HEK293 (cell line): ENCODE results near the gene ZFPM1.
A peak's percentile ranks its signal among the peaks of the same experiment; 100 is the strongest.

Source experiments
- CTCF ChIA-PET: fragments of 350-600 bp; formaldehyde crosslinking; extraction: SDS; loops from one replicate; lab custom pipeline; 2021; ENCODE audit warnings: antibody characterized with exemption; lab: Yijun Ruan, JAX
- POLR2A ChIA-PET: fragments of 300-600 bp; formaldehyde crosslinking; extraction: SDS; loops from one replicate; lab custom pipeline; 2020; ENCODE audit warnings: antibody characterized with exemption, inconsistent platforms; lab: Yijun Ruan, JAX
- H3K27ac ChIP-seq: fragments of 200-500 bp; sonication (Bioruptor generic); 2 replicates; pipeline ENCODE4 v1.5.1; 2014; ENCODE audit warnings: low read depth, low read length, control low read depth, inconsistent platforms; ENCODE audit errors: extremely low read depth
- H3K36me3 ChIP-seq, 2 experiments: fragments of 200-500 bp in 1 of 2; sonication (Bioruptor generic) in 1 of 2; 1 replicate in 1 of 2; 2 replicates in 1 of 2; pipeline ENCODE4 v1.5.1; 2014 to 2017; ENCODE audit warnings: inconsistent platforms in 2 of 2, low read length in 2 of 2; ENCODE audit not compliant: control insufficient read depth in 2 of 2, insufficient read depth in 1 of 2
- H3K4me1 ChIP-seq: fragments of 200-500 bp; sonication (Bioruptor generic); 2 replicates; pipeline ENCODE4 v1.5.1; 2014; ENCODE audit warnings: mild to moderate bottlenecking, low read length, inconsistent platforms; ENCODE audit not compliant: control insufficient read depth, insufficient read depth
- H3K4me3 ChIP-seq: 2 replicates; pipeline ENCODE4 v1.5.1; 2011; ENCODE audit warnings: low read depth, mild to moderate bottlenecking, control low read depth, low read length, moderate library complexity
- H3K9me3 ChIP-seq: fragments of 200-500 bp; sonication (Bioruptor generic); 2 replicates; pipeline ENCODE4 v1.5.1; 2014; ENCODE audit warnings: low read depth, low read length, inconsistent platforms; ENCODE audit not compliant: control insufficient read depth, insufficient read depth
- GFI1B ChIP-seq: fragments of 450-650 bp; formaldehyde crosslinking; IDR thresholded peaks from 2 replicates; pipeline ENCODE4 v1.5.1; 2016; ENCODE audit warnings: missing biosample characterization, missing genetic modification characterization
- MZF1 ChIP-seq: fragments of 450-650 bp; formaldehyde crosslinking; IDR thresholded peaks from 2 replicates; pipeline ENCODE4 v1.5.1; 2017; ENCODE audit warnings: missing biosample characterization, missing genetic modification characterization, borderline replicate concordance
- OVOL3 ChIP-seq: fragments of 450-650 bp; formaldehyde crosslinking; IDR thresholded peaks from 2 replicates; pipeline ENCODE4 v1.5.1; 2016; ENCODE audit warnings: missing biosample characterization, missing genetic modification characterization
- WT1 ChIP-seq: fragments of 450-650 bp; formaldehyde crosslinking; IDR thresholded peaks from 2 replicates; pipeline ENCODE4 v1.5.1; 2016; ENCODE audit warnings: missing biosample characterization, missing genetic modification characterization
- ZNF140 ChIP-seq: fragments of 450-650 bp; formaldehyde crosslinking; IDR thresholded peaks from 2 replicates; pipeline ENCODE4 v1.5.1; 2016; ENCODE audit warnings: missing biosample characterization, missing genetic modification characterization
- ZNF157 ChIP-seq: fragments of 450-650 bp; formaldehyde crosslinking; IDR thresholded peaks from 2 replicates; pipeline ENCODE4 v1.5.1; 2016; ENCODE audit warnings: missing biosample characterization, missing genetic modification characterization
- ZNF174 ChIP-seq: fragments of 450-650 bp; formaldehyde crosslinking; IDR thresholded peaks from 2 replicates; pipeline ENCODE4 v1.5.0; 2017; ENCODE audit warnings: missing biosample characterization, mild to moderate bottlenecking, missing genetic modification characterization
- ZNF19 ChIP-seq: fragments of 450-650 bp; formaldehyde crosslinking; IDR thresholded peaks from 2 replicates; pipeline ENCODE4; 2016; ENCODE audit warnings: missing biosample characterization, missing genetic modification characterization, low read depth
- ZNF274 ChIP-seq, 2 experiments: fragments of 200-500 bp in 1 of 2; fragments of 450-650 bp in 1 of 2; sonication (Bioruptor generic) in 1 of 2; formaldehyde crosslinking in 1 of 2; IDR thresholded peaks; 2 replicates each; pipeline versions ENCODE4 v1.5.1 to v1.6.1; 2014 to 2016; ENCODE audit warnings: borderline replicate concordance in 1 of 2, inconsistent platforms in 1 of 2, low read length in 1 of 2, missing biosample characterization in 1 of 2, missing genetic modification characterization in 1 of 2
- ZNF350 ChIP-seq: fragments of 450-650 bp; formaldehyde crosslinking; IDR thresholded peaks from 2 replicates; pipeline ENCODE4 v1.5.0; 2017; ENCODE audit warnings: missing biosample characterization, mild to moderate bottlenecking, missing genetic modification characterization
- ZNF423 ChIP-seq: fragments of 450-650 bp; formaldehyde crosslinking; IDR thresholded peaks from 2 replicates; pipeline ENCODE4 v1.5.1; 2016; ENCODE audit warnings: missing biosample characterization, missing genetic modification characterization
- ZNF433 ChIP-seq: fragments of 450-650 bp; formaldehyde crosslinking; IDR thresholded peaks from 2 replicates; pipeline ENCODE4 v1.5.1; 2016; ENCODE audit warnings: missing biosample characterization, missing genetic modification characterization, low read depth
- ZNF521 ChIP-seq: fragments of 450-650 bp; formaldehyde crosslinking; IDR thresholded peaks from 2 replicates; pipeline ENCODE4 v1.5.1; 2017; ENCODE audit warnings: missing biosample characterization, mild to moderate bottlenecking, missing genetic modification characterization
- ZNF549 ChIP-seq: fragments of 450-650 bp; IDR thresholded peaks from 2 replicates; pipeline ENCODE4 v1.5.1; 2018; ENCODE audit warnings: missing biosample characterization, missing genetic modification characterization, mild to moderate bottlenecking, inconsistent platforms, moderate library complexity
- ZNF555 ChIP-seq: fragments of 450-650 bp; formaldehyde crosslinking; conservative IDR thresholded peaks from 2 replicates; pipeline ENCODE4 v1.5.1; 2017; ENCODE audit warnings: missing biosample characterization, mild to moderate bottlenecking, missing genetic modification characterization, inconsistent platforms
- ZNF596 ChIP-seq: fragments of 450-650 bp; IDR thresholded peaks from 2 replicates; pipeline ENCODE4 v1.5.0; 2018; ENCODE audit warnings: missing biosample characterization, mild to moderate bottlenecking, missing genetic modification characterization, moderate library complexity
- ZNF777 ChIP-seq: fragments of 450-650 bp; formaldehyde crosslinking; IDR thresholded peaks from 2 replicates; pipeline ENCODE4 v1.5.1; 2017; ENCODE audit warnings: missing biosample characterization, missing genetic modification characterization, borderline replicate concordance
- ZNF792 ChIP-seq: fragments of 450-650 bp; formaldehyde crosslinking; IDR thresholded peaks from 2 replicates; pipeline ENCODE4 v1.5.1; 2016; ENCODE audit warnings: missing biosample characterization, missing genetic modification characterization
- TF ChIP-seq, protein P1 (sequence below): fragments of 450-650 bp; formaldehyde crosslinking; IDR thresholded peaks from 2 replicates; pipeline ENCODE4 v1.5.1; 2016; ENCODE audit warnings: missing biosample characterization, missing genetic modification characterization
- TF ChIP-seq, protein P2 (sequence below): fragments of 450-650 bp; formaldehyde crosslinking; IDR thresholded peaks from 2 replicates; pipeline ENCODE4 v1.5.1; 2016; ENCODE audit warnings: missing biosample characterization, missing genetic modification characterization
- TF ChIP-seq, protein P3 (sequence below): fragments of 450-650 bp; formaldehyde crosslinking; IDR thresholded peaks from 2 replicates; pipeline ENCODE4 v1.5.1; 2016; ENCODE audit warnings: missing biosample characterization, missing genetic modification characterization
- TF ChIP-seq, protein P4 (sequence below): fragments of 450-650 bp; formaldehyde crosslinking; IDR thresholded peaks from 2 replicates; pipeline ENCODE4 v1.5.1; 2016; ENCODE audit warnings: missing biosample characterization, missing genetic modification characterization

ZFPM1 gene

DNA sequence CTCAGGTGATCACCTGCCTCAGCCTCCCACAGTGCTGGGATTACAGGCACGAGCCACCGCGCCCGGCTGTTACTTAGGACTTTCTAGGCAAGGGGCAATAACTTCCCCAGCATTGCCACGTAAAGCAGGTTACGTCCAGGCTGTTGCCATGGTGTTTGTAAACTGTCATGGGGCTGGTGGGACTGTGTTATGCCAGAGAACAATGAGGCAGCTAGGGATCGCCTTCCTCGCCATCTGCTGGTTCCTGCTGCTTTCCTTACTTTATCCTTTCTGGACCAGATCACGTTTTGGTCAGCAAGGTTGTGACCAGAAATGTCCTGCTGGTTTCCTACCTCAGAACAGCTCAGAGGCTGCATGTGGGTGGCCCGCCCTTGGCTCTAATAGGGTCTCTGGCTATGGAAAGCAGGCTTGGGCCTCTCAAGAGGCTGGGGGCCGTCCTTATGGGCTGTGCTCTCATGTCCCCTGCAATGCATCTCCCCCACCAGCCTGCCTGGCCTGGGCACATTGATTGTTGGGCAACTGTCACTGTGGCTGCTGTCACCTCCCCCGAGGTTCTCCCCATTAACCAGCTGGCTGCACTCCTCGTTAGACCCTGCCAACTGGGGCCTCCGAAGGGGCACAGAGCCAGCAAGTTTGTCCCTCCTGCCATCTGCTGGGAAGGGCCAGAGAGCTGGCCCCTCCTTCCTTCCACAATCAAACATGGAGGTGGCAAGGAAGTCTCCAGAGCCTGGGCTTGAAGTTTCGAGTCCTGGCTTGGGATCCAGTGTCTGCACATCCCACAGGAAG lies 88.9 kb downstream of the ZFPM1 start:
- TF ChIP-seq, protein P1, sequence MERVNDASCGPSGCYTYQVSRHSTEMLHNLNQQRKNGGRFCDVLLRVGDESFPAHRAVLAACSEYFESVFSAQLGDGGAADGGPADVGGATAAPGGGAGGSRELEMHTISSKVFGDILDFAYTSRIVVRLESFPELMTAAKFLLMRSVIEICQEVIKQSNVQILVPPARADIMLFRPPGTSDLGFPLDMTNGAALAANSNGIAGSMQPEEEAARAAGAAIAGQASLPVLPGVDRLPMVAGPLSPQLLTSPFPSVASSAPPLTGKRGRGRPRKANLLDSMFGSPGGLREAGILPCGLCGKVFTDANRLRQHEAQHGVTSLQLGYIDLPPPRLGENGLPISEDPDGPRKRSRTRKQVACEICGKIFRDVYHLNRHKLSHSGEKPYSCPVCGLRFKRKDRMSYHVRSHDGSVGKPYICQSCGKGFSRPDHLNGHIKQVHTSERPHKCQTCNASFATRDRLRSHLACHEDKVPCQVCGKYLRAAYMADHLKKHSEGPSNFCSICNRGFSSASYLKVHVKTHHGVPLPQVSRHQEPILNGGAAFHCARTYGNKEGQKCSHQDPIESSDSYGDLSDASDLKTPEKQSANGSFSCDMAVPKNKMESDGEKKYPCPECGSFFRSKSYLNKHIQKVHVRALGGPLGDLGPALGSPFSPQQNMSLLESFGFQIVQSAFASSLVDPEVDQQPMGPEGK (tag by site-specific recombination) = no peak
- no peak for TF ChIP-seq ZNF433 (tag by site-specific recombination)
- TF ChIP-seq ZNF140 = no peak
- TF ChIP-seq, protein P2, sequence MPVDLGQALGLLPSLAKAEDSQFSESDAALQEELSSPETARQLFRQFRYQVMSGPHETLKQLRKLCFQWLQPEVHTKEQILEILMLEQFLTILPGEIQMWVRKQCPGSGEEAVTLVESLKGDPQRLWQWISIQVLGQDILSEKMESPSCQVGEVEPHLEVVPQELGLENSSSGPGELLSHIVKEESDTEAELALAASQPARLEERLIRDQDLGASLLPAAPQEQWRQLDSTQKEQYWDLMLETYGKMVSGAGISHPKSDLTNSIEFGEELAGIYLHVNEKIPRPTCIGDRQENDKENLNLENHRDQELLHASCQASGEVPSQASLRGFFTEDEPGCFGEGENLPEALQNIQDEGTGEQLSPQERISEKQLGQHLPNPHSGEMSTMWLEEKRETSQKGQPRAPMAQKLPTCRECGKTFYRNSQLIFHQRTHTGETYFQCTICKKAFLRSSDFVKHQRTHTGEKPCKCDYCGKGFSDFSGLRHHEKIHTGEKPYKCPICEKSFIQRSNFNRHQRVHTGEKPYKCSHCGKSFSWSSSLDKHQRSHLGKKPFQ (tag by site-specific recombination) = no peak
- no peak for TF ChIP-seq ZNF423 (tag by site-specific recombination)
- TF ChIP-seq WT1 (tag by site-specific recombination) = no peak
- no peak for TF ChIP-seq MZF1
- TF ChIP-seq ZNF792 (tag by site-specific recombination) = no peak
- TF ChIP-seq ZNF274 (IDR thresholded peaks at IDR 0.05; ENCODE audit: low read length) = no peak
- no peak for TF ChIP-seq ZNF274 (tag by site-specific recombination; IDR thresholded peaks at IDR 0.05; ENCODE audit: borderline replicate concordance)
- Histone ChIP-seq H3K36me3 (no peaks in the 10 kb centered on the region), H3K27ac (no peak overlapping the region), H3K4me3 (no peak overlapping the region), H3K9me3 (no peaks in the 10 kb centered on the region), H3K4me1 (no peaks in the 10 kb centered on the region)
- POLR2A ChIA-PET = interaction anchor here (0.6 kb wide), 1 partner anchor 19 kb away, joined by 4 read pairs; no protein-coding TSS in a partner anchor
- CTCF ChIA-PET = interaction anchor here (0.6 to 2.2 kb wide), 2 partner anchors 17 to 20 kb away, joined by 3 to 6 read pairs; no protein-coding TSS in a partner anchor

DNA sequence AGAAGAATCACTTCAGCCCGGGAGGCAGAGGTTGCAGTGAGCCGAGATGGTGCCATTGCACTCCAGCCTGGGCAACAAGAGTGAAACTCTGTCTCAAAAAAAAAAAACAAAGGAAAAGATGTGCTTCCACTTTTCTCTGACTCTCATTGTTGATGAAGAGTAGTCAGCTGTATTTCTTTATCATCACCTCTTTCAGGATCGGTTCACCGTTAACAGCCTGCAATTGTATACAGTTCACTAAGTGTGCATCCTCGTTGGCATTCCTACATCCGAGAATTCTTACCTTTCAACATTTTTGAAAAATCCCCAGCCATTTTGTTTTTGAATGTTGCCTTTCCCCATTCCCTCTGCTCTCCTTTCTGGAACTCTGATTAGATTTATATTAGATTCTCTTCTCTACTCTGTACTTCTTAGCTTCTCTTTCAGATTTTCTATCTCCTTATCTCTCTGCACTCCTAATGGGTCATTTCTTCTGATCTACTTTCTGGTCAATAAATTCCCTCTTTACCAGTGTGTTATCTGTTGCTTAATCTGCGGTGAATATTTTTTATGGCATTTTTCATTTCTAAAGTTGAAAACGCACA lies 90.2 kb downstream of the ZFPM1 start:
- Histone ChIP-seq H3K9me3 (no peaks in the 10 kb centered on the region), H3K36me3 (no peaks in the 10 kb centered on the region), H3K4me3 (no peak overlapping the region), H3K4me1 (no peaks in the 10 kb centered on the region), H3K27ac (no peak overlapping the region)
- ChIA-PET CTCF (interaction anchor here (2.2 kb wide), 1 partner anchor 16 kb away, joined by 6 read pairs; no protein-coding TSS in a partner anchor), POLR2A (interaction anchor here (0.9 kb wide), 1 partner anchor 106 kb away, joined by 5 read pairs; no protein-coding TSS in a partner anchor)
- no peak for TF ChIP-seq ZNF157 (tag by site-specific recombination)
- peak; percentile 39; the same call in 1 of the 2 replicates for TF ChIP-seq ZNF549 (tag by site-specific recombination)
- TF ChIP-seq OVOL3 (tag by site-specific recombination) = no peak
- TF ChIP-seq ZNF19 = no peak
- TF ChIP-seq GFI1B (tag by site-specific recombination) = no peak
- no peak for TF ChIP-seq ZNF596 (tag by site-specific recombination)
- TF ChIP-seq ZNF350 = no peak
- TF ChIP-seq ZNF555 (tag by site-specific recombination) = no peak
- TF ChIP-seq, protein P3, sequence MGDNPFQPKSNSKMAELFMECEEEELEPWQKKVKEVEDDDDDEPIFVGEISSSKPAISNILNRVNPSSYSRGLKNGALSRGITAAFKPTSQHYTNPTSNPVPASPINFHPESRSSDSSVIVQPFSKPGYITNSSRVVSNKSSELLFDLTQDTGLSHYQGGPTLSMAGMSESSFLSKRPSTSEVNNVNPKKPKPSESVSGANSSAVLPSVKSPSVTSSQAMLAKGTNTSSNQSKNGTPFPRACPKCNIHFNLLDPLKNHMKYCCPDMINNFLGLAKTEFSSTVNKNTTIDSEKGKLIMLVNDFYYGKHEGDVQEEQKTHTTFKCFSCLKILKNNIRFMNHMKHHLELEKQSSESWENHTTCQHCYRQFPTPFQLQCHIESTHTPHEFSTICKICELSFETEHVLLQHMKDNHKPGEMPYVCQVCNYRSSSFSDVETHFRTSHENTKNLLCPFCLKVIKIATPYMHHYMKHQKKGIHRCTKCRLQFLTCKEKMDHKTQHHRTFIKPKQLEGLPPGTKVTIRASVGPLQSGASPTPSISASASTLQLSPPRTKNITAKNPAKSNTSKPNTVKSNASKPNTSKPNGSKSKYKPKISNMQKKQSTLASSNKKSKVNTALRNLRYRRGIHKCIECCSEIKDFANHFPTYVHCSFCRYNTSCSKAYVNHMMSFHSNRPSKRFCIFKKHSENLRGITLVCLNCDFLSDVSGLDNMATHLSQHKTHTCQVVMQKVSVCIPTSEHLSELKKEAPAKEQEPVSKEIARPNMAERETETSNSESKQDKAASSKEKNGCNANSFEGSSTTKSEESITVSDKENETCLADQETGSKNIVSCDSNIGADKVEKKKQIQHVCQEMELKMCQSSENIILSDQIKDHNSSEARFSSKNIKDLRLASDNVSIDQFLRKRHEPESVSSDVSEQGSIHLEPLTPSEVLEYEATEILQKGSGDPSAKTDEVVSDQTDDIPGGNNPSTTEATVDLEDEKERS = peak; percentile 74; the same call in 1 of the 2 replicates
- TF ChIP-seq ZNF174 (tag by site-specific recombination) = no peak
- TF ChIP-seq, protein P4, sequence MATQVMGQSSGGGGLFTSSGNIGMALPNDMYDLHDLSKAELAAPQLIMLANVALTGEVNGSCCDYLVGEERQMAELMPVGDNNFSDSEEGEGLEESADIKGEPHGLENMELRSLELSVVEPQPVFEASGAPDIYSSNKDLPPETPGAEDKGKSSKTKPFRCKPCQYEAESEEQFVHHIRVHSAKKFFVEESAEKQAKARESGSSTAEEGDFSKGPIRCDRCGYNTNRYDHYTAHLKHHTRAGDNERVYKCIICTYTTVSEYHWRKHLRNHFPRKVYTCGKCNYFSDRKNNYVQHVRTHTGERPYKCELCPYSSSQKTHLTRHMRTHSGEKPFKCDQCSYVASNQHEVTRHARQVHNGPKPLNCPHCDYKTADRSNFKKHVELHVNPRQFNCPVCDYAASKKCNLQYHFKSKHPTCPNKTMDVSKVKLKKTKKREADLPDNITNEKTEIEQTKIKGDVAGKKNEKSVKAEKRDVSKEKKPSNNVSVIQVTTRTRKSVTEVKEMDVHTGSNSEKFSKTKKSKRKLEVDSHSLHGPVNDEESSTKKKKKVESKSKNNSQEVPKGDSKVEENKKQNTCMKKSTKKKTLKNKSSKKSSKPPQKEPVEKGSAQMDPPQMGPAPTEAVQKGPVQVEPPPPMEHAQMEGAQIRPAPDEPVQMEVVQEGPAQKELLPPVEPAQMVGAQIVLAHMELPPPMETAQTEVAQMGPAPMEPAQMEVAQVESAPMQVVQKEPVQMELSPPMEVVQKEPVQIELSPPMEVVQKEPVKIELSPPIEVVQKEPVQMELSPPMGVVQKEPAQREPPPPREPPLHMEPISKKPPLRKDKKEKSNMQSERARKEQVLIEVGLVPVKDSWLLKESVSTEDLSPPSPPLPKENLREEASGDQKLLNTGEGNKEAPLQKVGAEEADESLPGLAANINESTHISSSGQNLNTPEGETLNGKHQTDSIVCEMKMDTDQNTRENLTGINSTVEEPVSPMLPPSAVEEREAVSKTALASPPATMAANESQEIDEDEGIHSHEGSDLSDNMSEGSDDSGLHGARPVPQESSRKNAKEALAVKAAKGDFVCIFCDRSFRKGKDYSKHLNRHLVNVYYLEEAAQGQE (tag by site-specific recombination) = no peak
- no peak for TF ChIP-seq ZNF521
- no peak for TF ChIP-seq ZNF777 (tag by site-specific recombination)
